SK-N-SH treated with all-trans-retinoic acid at 6 μM for 48 hours (cell line): Measurements from ENCODE around the gene MPP2.

Experiments
- ATAC-seq: fragments of 200-7000 bp; cut with Tn5 transposase; 3 replicates; pipeline ENCODE4 v1.9.1; 2020; ENCODE audit warnings: mild to moderate bottlenecking, moderate library complexity
- ARNTL ChIP-seq: fragments of 450-650 bp; formaldehyde crosslinking; IDR thresholded peaks from 2 replicates; pipeline ENCODE4 v1.5.0; 2020; ENCODE audit warnings: low read depth, mild to moderate bottlenecking, moderate library complexity, borderline replicate concordance
- BACH2 ChIP-seq: fragments of 250-450 bp; sonication (Bioruptor Pico); IDR thresholded peaks from 2 replicates; pipeline ENCODE4 v1.9.0; 2021; ENCODE audit warnings: mild to moderate bottlenecking, borderline replicate concordance
- CREB5 ChIP-seq: fragments of 250-450 bp; sonication (Bioruptor Pico); IDR thresholded peaks from 2 replicates; pipeline ENCODE4 v1.5.1; 2020; ENCODE audit warnings: low read depth, mild to moderate bottlenecking, moderate library complexity
- ESRRG ChIP-seq: fragments of 250-450 bp; sonication (Bioruptor Pico); IDR thresholded peaks from 2 replicates; pipeline ENCODE4 v1.6.1; 2021; ENCODE audit warnings: mild to moderate bottlenecking
- GLIS3 ChIP-seq: fragments of 250-450 bp; sonication (Bioruptor Pico); IDR thresholded peaks from 2 replicates; pipeline ENCODE4 v1.5.0; 2020; ENCODE audit warnings: mild to moderate bottlenecking, moderate library complexity
- ISL1 ChIP-seq: fragments of 250-450 bp; sonication (Bioruptor Pico); IDR thresholded peaks from 2 replicates; pipeline ENCODE4 v2.1.2; 2022; ENCODE audit warnings: mild to moderate bottlenecking, moderate library complexity
- OSR1 ChIP-seq: fragments of 250-450 bp; sonication (Bioruptor Pico); IDR thresholded peaks from 2 replicates; pipeline ENCODE4 v1.8.0; 2022; ENCODE audit warnings: moderate library complexity, mild to moderate bottlenecking, inconsistent platforms
- POU6F1 ChIP-seq: fragments of 250-450 bp; sonication (Bioruptor Pico); IDR thresholded peaks from 2 replicates; pipeline ENCODE4 v1.8.0; 2021; ENCODE audit warnings: low read depth, mild to moderate bottlenecking, moderate library complexity, borderline replicate concordance
- PPARA ChIP-seq: fragments of 250-450 bp; sonication (Bioruptor Pico); IDR thresholded peaks from 2 replicates; pipeline ENCODE4 v1.5.0; 2020; ENCODE audit warnings: mild to moderate bottlenecking, borderline replicate concordance
- RARB ChIP-seq: fragments of 250-450 bp; sonication (Bioruptor Pico); IDR thresholded peaks from 2 replicates; pipeline ENCODE4 v1.8.0; 2021; ENCODE audit warnings: mild to moderate bottlenecking, moderate library complexity
- SNAI2 ChIP-seq: fragments of 250-450 bp; sonication (Bioruptor Pico); IDR thresholded peaks from 2 replicates; pipeline ENCODE4 v1.5.0; 2020; ENCODE audit warnings: mild to moderate bottlenecking, moderate library complexity
- TCF4 ChIP-seq: fragments of 250-450 bp; sonication (Bioruptor Pico); IDR thresholded peaks from 2 replicates; pipeline ENCODE4 v1.8.0; 2021; ENCODE audit warnings: mild to moderate bottlenecking, moderate library complexity, borderline replicate concordance
- TOX ChIP-seq: fragments of 250-450 bp; sonication (Bioruptor Pico); IDR thresholded peaks from 2 replicates; pipeline ENCODE4 v1.8.0; 2021; ENCODE audit warnings: mild to moderate bottlenecking, moderate library complexity, borderline replicate concordance
- TSHZ2 ChIP-seq: fragments of 250-450 bp; sonication (Bioruptor Pico); IDR thresholded peaks from 2 replicates; pipeline ENCODE4 v1.5.0; 2020; ENCODE audit warnings: mild to moderate bottlenecking, moderate library complexity
- ZC3H10 ChIP-seq: fragments of 250-450 bp; sonication (Bioruptor Pico); IDR thresholded peaks from 2 replicates; pipeline ENCODE4 v1.5.1; 2021; ENCODE audit warnings: mild to moderate bottlenecking, moderate library complexity
- ZFP30 ChIP-seq: fragments of 450-650 bp; formaldehyde crosslinking; IDR thresholded peaks from 2 replicates; pipeline ENCODE4 v1.5.0; 2022; ENCODE audit warnings: mild to moderate bottlenecking, moderate library complexity
- ZNF565 ChIP-seq: fragments of 450-650 bp; formaldehyde crosslinking; conservative IDR thresholded peaks from 2 replicates; pipeline ENCODE4 v1.5.0; 2020; ENCODE audit warnings: low read depth, mild to moderate bottlenecking, moderate library complexity
- ZNF70 ChIP-seq: fragments of 450-650 bp; formaldehyde crosslinking; IDR thresholded peaks from 2 replicates; pipeline ENCODE4 v1.5.0; 2020; ENCODE audit warnings: mild to moderate bottlenecking, moderate library complexity

MPP2 gene

GRCh38 chr17:43924558-43924957, 17.2 kb upstream of the MPP2 start:
- no peak for ATAC-seq
- TF ChIP-seq SNAI2 (no peak), ZFP30 (CRISPR knock-in tag) (no peak), POU6F1 (CRISPR knock-in tag) (no peak), ESRRG (CRISPR knock-in tag) (no peak), TCF4 (CRISPR knock-in tag) (no peak), GLIS3 (CRISPR knock-in tag) (no peak), CREB5 (CRISPR knock-in tag) (no peak), TOX (CRISPR knock-in tag) (no peak), BACH2 (CRISPR knock-in tag) (no peak), ZC3H10 (CRISPR knock-in tag) (no peak), ZNF565 (CRISPR knock-in tag) (no peak), PPARA (no peak)

GRCh38 chr17:43920500-43921095, 13.3 kb upstream of the MPP2 start:
- no peak for ATAC-seq
- no peak for TF ChIP-seq RARB (CRISPR knock-in tag)
- TF ChIP-seq TOX (CRISPR knock-in tag): no peak
- no peak for TF ChIP-seq PPARA
- TF ChIP-seq TSHZ2 (CRISPR knock-in tag): no peak
- TF ChIP-seq ISL1 (CRISPR knock-in tag): no peak
- TF ChIP-seq CREB5 (CRISPR knock-in tag): no peak
- TF ChIP-seq OSR1 (CRISPR knock-in tag): no peak
- no peak for TF ChIP-seq ARNTL (CRISPR knock-in tag)
- TF ChIP-seq GLIS3 (CRISPR knock-in tag): no peak

GRCh38 chr17:43918026-43918389, 10.7 kb upstream of the MPP2 start:
- ATAC-seq: no peak
- TF ChIP-seq SNAI2: no peak
- TF ChIP-seq ZNF70 (CRISPR knock-in tag): no peak
- TF ChIP-seq ZC3H10 (CRISPR knock-in tag): no peak
- no peak for TF ChIP-seq ESRRG (CRISPR knock-in tag)
- TF ChIP-seq POU6F1 (CRISPR knock-in tag): no peak
- no peak for TF ChIP-seq GLIS3 (CRISPR knock-in tag)

- ATAC-seq: no peak
- TF ChIP-seq ZNF565 (CRISPR knock-in tag) (no peak), POU6F1 (CRISPR knock-in tag) (no peak), ESRRG (CRISPR knock-in tag) (no peak)
These were observed 10.2 kb upstream of the MPP2 start for GRCh38 chr17:43917348-43918025.
